ENCODE results near the gene JADE3.

Gene JADE3

DNA sequence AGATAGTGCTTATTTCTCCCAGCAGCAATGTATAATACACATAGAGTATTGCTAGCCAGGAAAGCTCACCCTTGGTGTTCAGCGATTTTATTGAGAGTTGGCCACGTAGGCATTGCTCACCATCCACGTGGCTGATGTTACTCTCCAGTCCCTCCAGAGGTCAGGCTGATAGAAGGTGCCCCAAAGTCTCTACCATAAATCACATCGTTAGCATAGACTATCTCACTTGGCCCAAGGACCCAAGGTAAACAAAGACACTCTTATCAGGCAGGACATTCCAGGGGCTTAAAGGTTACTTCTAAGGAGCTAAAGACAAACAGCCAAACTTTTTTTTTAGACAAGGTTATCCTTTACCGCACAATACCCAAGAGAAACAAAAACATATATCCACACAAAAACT is 135.8 kb downstream of the JADE3 start:
- H3K27me3 ChIP-seq (ENCODE audit: insufficient read depth, poor library complexity, severe bottlenecking) = no peaks in the 10 kb centered on the region
- H3K4me3 ChIP-seq (replicated peaks; ENCODE audit: insufficient read depth, low read length) = no peak overlapping the region
- DNase-seq (ENCODE audit: low read depth in 1 of 2, low spot score in 1 of 2) = no peak
- TF ChIP-seq, protein P1, sequence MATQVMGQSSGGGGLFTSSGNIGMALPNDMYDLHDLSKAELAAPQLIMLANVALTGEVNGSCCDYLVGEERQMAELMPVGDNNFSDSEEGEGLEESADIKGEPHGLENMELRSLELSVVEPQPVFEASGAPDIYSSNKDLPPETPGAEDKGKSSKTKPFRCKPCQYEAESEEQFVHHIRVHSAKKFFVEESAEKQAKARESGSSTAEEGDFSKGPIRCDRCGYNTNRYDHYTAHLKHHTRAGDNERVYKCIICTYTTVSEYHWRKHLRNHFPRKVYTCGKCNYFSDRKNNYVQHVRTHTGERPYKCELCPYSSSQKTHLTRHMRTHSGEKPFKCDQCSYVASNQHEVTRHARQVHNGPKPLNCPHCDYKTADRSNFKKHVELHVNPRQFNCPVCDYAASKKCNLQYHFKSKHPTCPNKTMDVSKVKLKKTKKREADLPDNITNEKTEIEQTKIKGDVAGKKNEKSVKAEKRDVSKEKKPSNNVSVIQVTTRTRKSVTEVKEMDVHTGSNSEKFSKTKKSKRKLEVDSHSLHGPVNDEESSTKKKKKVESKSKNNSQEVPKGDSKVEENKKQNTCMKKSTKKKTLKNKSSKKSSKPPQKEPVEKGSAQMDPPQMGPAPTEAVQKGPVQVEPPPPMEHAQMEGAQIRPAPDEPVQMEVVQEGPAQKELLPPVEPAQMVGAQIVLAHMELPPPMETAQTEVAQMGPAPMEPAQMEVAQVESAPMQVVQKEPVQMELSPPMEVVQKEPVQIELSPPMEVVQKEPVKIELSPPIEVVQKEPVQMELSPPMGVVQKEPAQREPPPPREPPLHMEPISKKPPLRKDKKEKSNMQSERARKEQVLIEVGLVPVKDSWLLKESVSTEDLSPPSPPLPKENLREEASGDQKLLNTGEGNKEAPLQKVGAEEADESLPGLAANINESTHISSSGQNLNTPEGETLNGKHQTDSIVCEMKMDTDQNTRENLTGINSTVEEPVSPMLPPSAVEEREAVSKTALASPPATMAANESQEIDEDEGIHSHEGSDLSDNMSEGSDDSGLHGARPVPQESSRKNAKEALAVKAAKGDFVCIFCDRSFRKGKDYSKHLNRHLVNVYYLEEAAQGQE (IDR thresholded peaks at IDR 0.05; ENCODE audit: insufficient replicate concordance, low read depth) = no peak
- TF ChIP-seq SPI1 (IDR thresholded peaks at IDR 0.05; ENCODE audit: borderline replicate concordance, low read depth) (no peak), GABPA (IDR thresholded peaks at IDR 0.05; ENCODE audit: low read depth) (no peak), POLR2AphosphoS5 (IDR thresholded peaks at IDR 0.05; ENCODE audit: low read depth) (no peak)
- TF ChIP-seq, protein P2, sequence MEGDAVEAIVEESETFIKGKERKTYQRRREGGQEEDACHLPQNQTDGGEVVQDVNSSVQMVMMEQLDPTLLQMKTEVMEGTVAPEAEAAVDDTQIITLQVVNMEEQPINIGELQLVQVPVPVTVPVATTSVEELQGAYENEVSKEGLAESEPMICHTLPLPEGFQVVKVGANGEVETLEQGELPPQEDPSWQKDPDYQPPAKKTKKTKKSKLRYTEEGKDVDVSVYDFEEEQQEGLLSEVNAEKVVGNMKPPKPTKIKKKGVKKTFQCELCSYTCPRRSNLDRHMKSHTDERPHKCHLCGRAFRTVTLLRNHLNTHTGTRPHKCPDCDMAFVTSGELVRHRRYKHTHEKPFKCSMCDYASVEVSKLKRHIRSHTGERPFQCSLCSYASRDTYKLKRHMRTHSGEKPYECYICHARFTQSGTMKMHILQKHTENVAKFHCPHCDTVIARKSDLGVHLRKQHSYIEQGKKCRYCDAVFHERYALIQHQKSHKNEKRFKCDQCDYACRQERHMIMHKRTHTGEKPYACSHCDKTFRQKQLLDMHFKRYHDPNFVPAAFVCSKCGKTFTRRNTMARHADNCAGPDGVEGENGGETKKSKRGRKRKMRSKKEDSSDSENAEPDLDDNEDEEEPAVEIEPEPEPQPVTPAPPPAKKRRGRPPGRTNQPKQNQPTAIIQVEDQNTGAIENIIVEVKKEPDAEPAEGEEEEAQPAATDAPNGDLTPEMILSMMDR (IDR thresholded peaks at IDR 0.05; ENCODE audit: insufficient read depth, low read length) = no peak
- H3K27ac ChIP-seq (replicated peaks) = no peak overlapping the region

DNA sequence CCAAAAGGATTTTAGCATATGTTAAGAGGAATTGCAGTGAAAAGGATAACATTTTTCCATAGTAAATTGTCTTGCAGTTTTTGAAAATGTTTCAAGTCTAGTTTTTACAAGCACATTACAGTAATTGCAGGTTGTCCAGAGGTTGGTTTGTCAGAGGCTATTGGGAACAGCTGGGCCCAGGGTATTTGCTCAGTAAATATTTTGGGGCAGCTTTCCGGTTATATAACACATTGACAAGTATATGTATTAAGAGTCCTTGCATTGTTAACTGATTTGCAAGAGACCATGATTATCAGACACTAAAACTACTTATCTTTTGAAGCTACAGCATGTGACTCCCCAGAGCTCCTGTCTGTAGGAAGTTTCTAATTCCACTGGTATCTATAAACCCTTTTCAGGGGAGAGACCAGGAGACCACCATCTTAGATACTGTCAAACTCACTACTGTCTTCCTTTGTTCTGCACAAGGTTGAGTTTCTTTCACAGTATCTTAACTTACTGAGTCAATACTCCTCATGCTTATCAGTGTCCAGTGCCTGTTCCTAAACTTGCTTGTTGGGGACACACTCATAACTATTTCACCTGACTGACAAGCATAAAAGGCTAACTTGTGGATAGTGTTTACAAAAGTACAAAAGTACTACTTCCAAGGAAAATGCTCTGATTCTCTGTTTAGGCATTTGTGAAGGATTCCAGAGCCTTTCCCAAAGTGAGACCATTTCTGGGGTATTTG is 147.1 kb downstream of the JADE3 start:
- DNase-seq (ENCODE audit: low read depth in 1 of 2, low spot score in 1 of 2) = no peak
- no peaks in the 10 kb centered on the region for H3K27me3 ChIP-seq (ENCODE audit: insufficient read depth, poor library complexity, severe bottlenecking)
- no peak overlapping the region for H3K27ac ChIP-seq (replicated peaks)
- no peak overlapping the region for H3K4me3 ChIP-seq (replicated peaks; ENCODE audit: insufficient read depth, low read length)
- no peak for TF ChIP-seq GABPA (IDR thresholded peaks at IDR 0.05; ENCODE audit: low read depth)

DNA sequence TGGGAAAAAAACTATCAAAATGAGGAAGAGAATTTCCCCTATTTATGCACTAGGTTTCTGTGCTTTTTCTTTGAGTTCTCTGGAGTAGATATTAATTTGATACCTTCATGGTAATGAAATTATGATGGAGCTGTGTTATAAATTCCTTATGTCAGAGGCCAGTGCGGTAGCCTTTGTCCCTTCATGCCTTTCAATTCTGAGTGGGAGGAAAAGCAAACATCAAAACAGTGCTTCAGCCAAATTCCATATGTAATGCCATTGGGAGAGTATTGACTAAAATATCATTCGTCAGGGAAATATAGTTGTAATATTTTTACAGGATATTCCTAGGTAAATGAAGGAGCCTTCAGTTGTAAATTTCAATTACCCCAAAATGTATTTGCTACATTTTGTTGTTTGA is 148.5 kb downstream of the JADE3 start:
- H3K27ac ChIP-seq (replicated peaks) = no peak overlapping the region
- no peaks in the 10 kb centered on the region for H3K27me3 ChIP-seq (ENCODE audit: insufficient read depth, poor library complexity, severe bottlenecking)
- H3K4me3 ChIP-seq (replicated peaks; ENCODE audit: insufficient read depth, low read length) = no peak overlapping the region
- TF ChIP-seq, protein P2 (IDR thresholded peaks at IDR 0.05; ENCODE audit: insufficient read depth, low read length) = no peak
- TF ChIP-seq, protein P1 (IDR thresholded peaks at IDR 0.05; ENCODE audit: insufficient replicate concordance, low read depth) = no peak
- TF ChIP-seq POLR2AphosphoS5 (IDR thresholded peaks at IDR 0.05; ENCODE audit: low read depth) (no peak), SPI1 (IDR thresholded peaks at IDR 0.05; ENCODE audit: borderline replicate concordance, low read depth) (no peak), GABPA (IDR thresholded peaks at IDR 0.05; ENCODE audit: low read depth) (no peak)
- no peak for DNase-seq (ENCODE audit: low read depth in 1 of 2, low spot score in 1 of 2)

DNA sequence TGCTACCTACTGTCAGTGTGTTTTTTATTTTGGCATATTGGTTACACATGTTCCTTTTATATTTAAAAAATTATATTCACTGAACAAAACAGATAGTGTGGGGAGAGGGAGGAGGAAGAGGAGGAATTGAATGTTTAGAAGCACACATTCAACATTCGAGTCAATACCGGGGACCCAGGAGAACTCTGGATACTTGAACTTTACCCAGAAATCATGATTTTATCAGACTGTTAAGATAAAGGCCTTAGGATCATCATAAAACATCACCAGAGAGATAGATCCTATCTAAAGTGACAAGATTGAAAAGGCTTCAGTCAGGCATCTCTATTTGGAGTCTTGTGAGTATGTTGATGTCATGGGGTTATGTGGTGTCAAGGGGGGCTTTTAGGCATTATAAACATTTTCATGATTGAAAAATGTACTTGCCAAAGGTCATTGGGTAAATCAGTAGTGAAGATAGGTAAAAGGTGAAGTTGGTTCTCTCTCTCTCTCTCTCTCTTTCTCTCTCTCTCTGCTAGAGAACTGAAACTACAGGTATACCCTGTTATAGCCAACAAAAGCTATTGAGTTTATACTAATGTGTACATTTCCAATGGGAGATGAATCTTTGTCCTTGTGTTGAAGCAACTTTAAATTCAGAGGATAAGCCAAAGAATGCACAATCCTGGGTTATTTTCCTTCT is 149.2 kb downstream of the JADE3 start:
- no peak overlapping the region for H3K27ac ChIP-seq (replicated peaks)
- DNase-seq (ENCODE audit: low read depth in 1 of 2, low spot score in 1 of 2) = no peak
- H3K27me3 ChIP-seq (ENCODE audit: insufficient read depth, poor library complexity, severe bottlenecking) = no peaks in the 10 kb centered on the region
- H3K4me3 ChIP-seq (replicated peaks; ENCODE audit: insufficient read depth, low read length) = no peak overlapping the region
- TF ChIP-seq SPI1 (IDR thresholded peaks at IDR 0.05; ENCODE audit: borderline replicate concordance, low read depth) (no peak), POLR2AphosphoS5 (IDR thresholded peaks at IDR 0.05; ENCODE audit: low read depth) (no peak), GABPA (IDR thresholded peaks at IDR 0.05; ENCODE audit: low read depth) (no peak)
- TF ChIP-seq, protein P2 (IDR thresholded peaks at IDR 0.05; ENCODE audit: insufficient read depth, low read length) = no peak
- TF ChIP-seq, protein P1 (IDR thresholded peaks at IDR 0.05; ENCODE audit: insufficient replicate concordance, low read depth) = no peak
